Measurements from ENCODE around the gene MMP17. TPM values are rescaled to one million over a fixed set of nuclear protein-coding genes. Genes with fewer than 3 reads are reported as not detected.

Gene MMP17
- polyA plus RNA-seq, 3 donors = 2.8 to 78.3 (median 3.0) TPM

GRCh38 chr12:131803961-131804521 is 24.2 kb upstream of the MMP17 start:
- Mint-ChIP-seq H3K36me3 (peaks cover 29 to 38% of the 10 kb centered on the region in 2 donors), H3K9me3 (peaks cover 0 to 12% (median 3%) of the 10 kb centered on the region in 7 donors), H3K27me3 (ENCODE audit: low read depth in 3 of 3) (peaks cover 0 to 9% (median 0%) of the 10 kb centered on the region in 3 donors), H3K4me3 (peak overlapping the region; percentile 66 to 85), H3K4me1 (peaks cover 38% of the 10 kb centered on the region), H3K27ac (peak overlapping the region; percentile 90 to 96 (median 94))
- peaks cover 0 to 5% of the 10 kb centered on the region in 2 donors for H3K9me3 ChIP-seq (replicated peaks in 1 of 2; ENCODE audit: control insufficient read depth in 1 of 2, insufficient read depth in 1 of 2, low read length in 2 of 2)
- intact Hi-C loops (cut with micrococcal nuclease) = no loop called here
- H3K79me2 ChIP-seq (ENCODE audit: insufficient read depth, low read length) = no peaks in the 10 kb centered on the region
- H3K4me3 ChIP-seq (replicated peaks in 1 of 3; ENCODE audit: low read depth in 2 of 3, low read length in 3 of 3) = peak overlapping the region in 2 of 3 experiments; percentile 14 to 65
- H3K27ac ChIP-seq (ENCODE audit: low read depth in 1 of 2, low read length in 2 of 2) = peak overlapping the region; percentile 82 to 97
- peaks cover 43 to 51% of the 10 kb centered on the region in 2 donors for H3K4me1 ChIP-seq (ENCODE audit: control insufficient read depth in 1 of 2, insufficient read depth in 2 of 2, low read length in 2 of 2)
- H3K9ac ChIP-seq (ENCODE audit: insufficient read depth, low read length, poor library complexity, severe bottlenecking) = peak overlapping the region; percentile 77
- no peak for TF ChIP-seq CTCF (IDR thresholded peaks at IDR 0.05)
- no peaks in the 10 kb centered on the region for H3K27me3 ChIP-seq (ENCODE audit: control insufficient read depth in 2 of 2, insufficient read depth in 2 of 2, low read length in 2 of 2)
- DNase-seq = peak; percentile 22 to 43 (median 42)
- H3K36me3 ChIP-seq (replicated peaks in 1 of 2; ENCODE audit: control insufficient read depth in 1 of 2, insufficient read depth in 2 of 2, low read length in 2 of 2) = peaks cover 30 to 38% of the 10 kb centered on the region in 2 donors
- no peaks in the 10 kb centered on the region for H4K20me1 ChIP-seq (ENCODE audit: insufficient read depth, low read length)
- H3K4me2 ChIP-seq (replicated peaks; ENCODE audit: extremely low read depth, low read length, poor library complexity, severe bottlenecking) = peak overlapping the region; percentile 72
- 18% methylated on average over 8 of the region's 11 CpGs for whole genome bisulfite sequencing (ENCODE audit: insufficient coverage)
- peak overlapping the region; percentile 87 for H2AFZ ChIP-seq (ENCODE audit: insufficient read depth, low read depth, low read length, poor library complexity, severe bottlenecking)

- Histone ChIP-seq H3K4me1 (ENCODE audit: control insufficient read depth in 1 of 2, insufficient read depth in 2 of 2, low read length in 2 of 2) (peaks cover 43 to 51% of the 10 kb centered on the region in 2 donors), H4K20me1 (ENCODE audit: insufficient read depth, low read length) (no peaks in the 10 kb centered on the region), H3K79me2 (ENCODE audit: insufficient read depth, low read length) (no peaks in the 10 kb centered on the region), H2AFZ (ENCODE audit: insufficient read depth, low read depth, low read length, poor library complexity, severe bottlenecking) (no peak overlapping the region), H3K36me3 (replicated peaks in 1 of 2; ENCODE audit: control insufficient read depth in 1 of 2, insufficient read depth in 2 of 2, low read length in 2 of 2) (peaks cover 19 to 24% of the 10 kb centered on the region in 2 donors), H3K27me3 (ENCODE audit: control insufficient read depth in 2 of 2, insufficient read depth in 2 of 2, low read length in 2 of 2) (no peaks in the 10 kb centered on the region), H3K27ac (ENCODE audit: low read depth in 1 of 2, low read length in 2 of 2) (peak overlapping the region in 1 of 2 donors; percentile 97), H3K4me3 (replicated peaks in 1 of 3; ENCODE audit: low read depth in 2 of 3, low read length in 3 of 3) (no peak overlapping the region), H3K9me3 (replicated peaks in 1 of 2; ENCODE audit: control insufficient read depth in 1 of 2, insufficient read depth in 1 of 2, low read length in 2 of 2) (peaks cover 0 to 8% of the 10 kb centered on the region in 2 donors), H3K4me2 (replicated peaks; ENCODE audit: extremely low read depth, low read length, poor library complexity, severe bottlenecking) (no peak overlapping the region), H3K9ac (ENCODE audit: insufficient read depth, low read length, poor library complexity, severe bottlenecking) (no peak overlapping the region)
- Mint-ChIP-seq H3K27ac (peak overlapping the region in 1 of 7 donors; percentile 59), H3K9me3 (peaks cover 0 to 17% (median 6%) of the 10 kb centered on the region in 7 donors), H3K36me3 (peaks cover 15 to 24% of the 10 kb centered on the region in 2 donors), H3K4me3 (no peak overlapping the region), H3K4me1 (peaks cover 38% of the 10 kb centered on the region), H3K27me3 (ENCODE audit: low read depth in 3 of 3) (peaks cover 0 to 9% (median 0%) of the 10 kb centered on the region in 3 donors)
- no CpG with 5 or more reads among the region's 5 CpGs for WGBS (ENCODE audit: insufficient coverage)
- no peak for TF ChIP-seq CTCF (IDR thresholded peaks at IDR 0.05)
- DNase-seq = no peak
- intact Hi-C loops (cut with micrococcal nuclease) = no loop called here
Measured at GRCh38 chr12:131805421-131805820, 22.8 kb upstream of the MMP17 start.
